Forelimb muscle (tissue), 1 donor: ENCODE results near the gene FAM131B. TPM values are rescaled to one million over a fixed set of nuclear protein-coding genes. Genes with fewer than 3 reads are reported as not detected.

Source experiments
- DNase-seq: peaks from one replicate; pipeline ENCODE4 v3.0.0-alpha.2; 2013; ENCODE audit warnings: low read depth
- polyA plus RNA-seq: library from polyadenylated mRNA; unstranded; fragments of 120-200 nt; gene quantifications from one replicate; pipeline ENCODE4 v1.2.1, GENCODE V29; 2013; ENCODE audit not compliant: insufficient read length

Gene FAM131B
- polyA plus RNA-seq, 1 donor = 1.5 TPM

GRCh38 chr7:143359771-143360353 lies 2.7 kb downstream of the FAM131B start:
- DNase-seq = no peak

GRCh38 chr7:143358626-143359025 lies 3.9 kb downstream of the FAM131B start:
- no peak for DNase-seq

GRCh38 chr7:143356414-143357050 lies 6.0 kb downstream of the FAM131B start:
- no peak for DNase-seq

- no peak for DNase-seq
Measured at GRCh38 chr7:143355450-143356385, 6.8 kb downstream of the FAM131B start.

GRCh38 chr7:143354965-143355364 lies 7.5 kb downstream of the FAM131B start:
- no peak for DNase-seq

- no peak for DNase-seq
Measured at GRCh38 chr7:143354376-143354775, 8.1 kb downstream of the FAM131B start.

GRCh38 chr7:143352531-143353002 lies 9.9 kb downstream of the FAM131B start:
- DNase-seq = no peak

GRCh38 chr7:143351574-143351973 lies 10.9 kb downstream of the FAM131B start:
- no peak for DNase-seq

GRCh38 chr7:143351060-143351459 lies 11.5 kb downstream of the FAM131B start:
- DNase-seq = no peak

GRCh38 chr7:143347950-143348349 lies 14.6 kb downstream of the FAM131B start:
- no peak for DNase-seq

- no peak for DNase-seq
Measured at GRCh38 chr7:143346018-143346417, 16.5 kb downstream of the FAM131B start.

- DNase-seq = no peak
Measured at GRCh38 chr7:143345428-143345900, 17.0 kb downstream of the FAM131B start.

GRCh38 chr7:143343596-143343995 lies 18.9 kb downstream of the FAM131B start:
- DNase-seq = no peak

GRCh38 chr7:143341842-143342241 lies 20.7 kb downstream of the FAM131B start:
- DNase-seq = no peak

GRCh38 chr7:143337216-143337615 lies 25.3 kb downstream of the FAM131B start:
- no peak for DNase-seq

- no peak for DNase-seq
Measured at GRCh38 chr7:143334244-143334643, 28.3 kb downstream of the FAM131B start.

- DNase-seq = no peak
Measured at GRCh38 chr7:143331179-143331801, 31.2 kb downstream of the FAM131B start.

GRCh38 chr7:143329471-143330170 lies 32.9 kb downstream of the FAM131B start:
- DNase-seq = no peak

GRCh38 chr7:143327903-143328302 lies 34.6 kb downstream of the FAM131B start:
- DNase-seq = no peak

GRCh38 chr7:143325240-143325639 lies 37.3 kb downstream of the FAM131B start:
- no peak for DNase-seq

GRCh38 chr7:143323653-143324052 lies 38.9 kb downstream of the FAM131B start:
- no peak for DNase-seq
